HL-60 (cell line): ENCODE data around the gene ECM2.

Experiments
- DNase-seq, 2 experiments: peaks; one replicate each; pipeline ENCODE4 v3.0.0-alpha.2; 2010 to 2020; ENCODE audit warnings: low read depth in 1 of 2, low spot score in 1 of 2
- H3K27ac ChIP-seq: fragments of 250-450 bp; sonication (Bioruptor Pico); replicated peaks from 2 replicates; pipeline ENCODE4 v1.5.1; 2020; ENCODE audit warnings: mild to moderate bottlenecking, moderate library complexity
- H3K27me3 ChIP-seq: fragments of 250-450 bp; sonication (Bioruptor Pico); 2 replicates; pipeline ENCODE4 v1.5.1; 2021; ENCODE audit warnings: mild to moderate bottlenecking, moderate library complexity; ENCODE audit not compliant: insufficient read depth, poor library complexity, severe bottlenecking
- H3K4me3 ChIP-seq: replicated peaks from 2 replicates; pipeline ENCODE4 v1.5.1; 2011; ENCODE audit warnings: mild to moderate bottlenecking, control low read depth, low read length; ENCODE audit not compliant: insufficient read depth
- CTCF ChIP-seq: IDR thresholded peaks from one replicate; pipeline ENCODE4 v1.5.1; 2011; ENCODE audit warnings: low read length, control low read depth, inconsistent platforms; ENCODE audit not compliant: insufficient read depth
- GABPA ChIP-seq: IDR thresholded peaks from 2 replicates; pipeline ENCODE4 v1.6.1; 2012; ENCODE audit warnings: low read depth
- POLR2AphosphoS5 ChIP-seq: IDR thresholded peaks from 2 replicates; pipeline ENCODE4 v1.6.1; 2012; ENCODE audit warnings: low read depth
- REST ChIP-seq: IDR thresholded peaks from 2 replicates; pipeline ENCODE4 v1.6.1; 2012; ENCODE audit warnings: low read depth; ENCODE audit not compliant: insufficient replicate concordance
- SPI1 ChIP-seq: IDR thresholded peaks from 2 replicates; pipeline ENCODE4 v1.6.1; 2012; ENCODE audit warnings: low read depth, mild to moderate bottlenecking, borderline replicate concordance

The ECM2 gene

DNA sequence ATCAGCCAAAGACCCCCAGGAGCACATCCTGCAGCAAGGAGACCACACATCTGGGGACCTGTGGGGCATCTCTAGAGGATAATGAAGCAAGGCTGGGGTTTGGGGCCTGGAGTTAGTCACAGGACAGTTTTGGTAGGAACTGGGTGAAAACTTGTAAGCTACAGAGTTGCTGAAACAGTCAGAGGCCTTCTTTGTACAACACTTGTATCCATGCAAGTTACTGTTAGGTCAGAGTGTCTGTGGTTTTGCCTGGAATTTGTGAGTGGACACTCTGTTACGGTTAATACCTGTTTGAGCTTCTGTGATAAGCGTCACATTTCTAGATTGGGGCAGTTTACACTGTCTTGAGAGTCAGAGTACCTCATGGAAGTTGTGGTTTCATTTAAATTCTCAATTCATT, 30.9 kb downstream of the ECM2 start:
- no peaks in the 10 kb centered on the region for H3K27me3 ChIP-seq
- no peak overlapping the region for H3K27ac ChIP-seq
- H3K4me3 ChIP-seq, result no peak overlapping the region
- DNase-seq, result no peak
- TF ChIP-seq SPI1, result no peak
- TF ChIP-seq REST, result no peak
- no peak for TF ChIP-seq GABPA
- no peak for TF ChIP-seq POLR2AphosphoS5
- TF ChIP-seq CTCF, result no peak

GRCh38 chr9:92503156-92503555, 32.6 kb downstream of the ECM2 start:
- no peak overlapping the region for H3K4me3 ChIP-seq
- no peak for TF ChIP-seq SPI1
- no peak for TF ChIP-seq REST
- no peak for TF ChIP-seq POLR2AphosphoS5
- TF ChIP-seq GABPA, result no peak
- no peak for TF ChIP-seq CTCF
- no peak for DNase-seq
- no peak overlapping the region for H3K27ac ChIP-seq
- no peaks in the 10 kb centered on the region for H3K27me3 ChIP-seq

GRCh38 chr9:92501671-92502393, 34.0 kb downstream of the ECM2 start:
- H3K27ac ChIP-seq, result no peak overlapping the region
- no peak for TF ChIP-seq GABPA
- TF ChIP-seq CTCF, result peak; percentile 72
- no peak overlapping the region for H3K4me3 ChIP-seq
- peak in 1 of 2 experiments; percentile 53 for DNase-seq
- H3K27me3 ChIP-seq, result no peaks in the 10 kb centered on the region

DNA sequence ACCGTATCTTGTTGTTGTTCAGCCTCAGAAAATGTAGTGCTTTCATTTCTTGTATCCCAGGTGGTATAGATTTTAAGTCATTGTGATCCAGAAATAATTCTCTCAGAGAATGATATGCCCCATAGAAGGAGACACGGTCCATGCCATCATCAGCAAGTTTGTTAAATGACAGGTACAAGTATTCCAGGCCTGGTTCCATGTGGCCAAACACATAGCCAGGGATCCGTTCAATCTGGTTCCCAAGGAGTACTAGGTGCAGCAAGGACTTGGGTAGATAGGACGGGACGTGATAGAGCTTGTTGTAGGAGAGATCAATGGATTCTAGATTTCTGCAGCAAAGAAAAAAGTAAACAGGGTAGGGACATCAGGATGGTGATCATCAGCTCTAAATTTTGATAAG, 35.1 kb downstream of the ECM2 start:
- TF ChIP-seq SPI1, result no peak
- TF ChIP-seq GABPA, result no peak
- TF ChIP-seq CTCF, result no peak
- no peaks in the 10 kb centered on the region for H3K27me3 ChIP-seq
- no peak for DNase-seq
- no peak overlapping the region for H3K4me3 ChIP-seq
- H3K27ac ChIP-seq, result no peak overlapping the region
